Measurements from ENCODE around the gene SUSD3. TPM values are rescaled to one million over a fixed set of nuclear protein-coding genes. Genes with fewer than 3 reads are reported as not detected.

SUSD3 gene
- total and polyA plus RNA-seq, 4 donors = 2.6 to 10.3 (median 4.4) TPM

DNA sequence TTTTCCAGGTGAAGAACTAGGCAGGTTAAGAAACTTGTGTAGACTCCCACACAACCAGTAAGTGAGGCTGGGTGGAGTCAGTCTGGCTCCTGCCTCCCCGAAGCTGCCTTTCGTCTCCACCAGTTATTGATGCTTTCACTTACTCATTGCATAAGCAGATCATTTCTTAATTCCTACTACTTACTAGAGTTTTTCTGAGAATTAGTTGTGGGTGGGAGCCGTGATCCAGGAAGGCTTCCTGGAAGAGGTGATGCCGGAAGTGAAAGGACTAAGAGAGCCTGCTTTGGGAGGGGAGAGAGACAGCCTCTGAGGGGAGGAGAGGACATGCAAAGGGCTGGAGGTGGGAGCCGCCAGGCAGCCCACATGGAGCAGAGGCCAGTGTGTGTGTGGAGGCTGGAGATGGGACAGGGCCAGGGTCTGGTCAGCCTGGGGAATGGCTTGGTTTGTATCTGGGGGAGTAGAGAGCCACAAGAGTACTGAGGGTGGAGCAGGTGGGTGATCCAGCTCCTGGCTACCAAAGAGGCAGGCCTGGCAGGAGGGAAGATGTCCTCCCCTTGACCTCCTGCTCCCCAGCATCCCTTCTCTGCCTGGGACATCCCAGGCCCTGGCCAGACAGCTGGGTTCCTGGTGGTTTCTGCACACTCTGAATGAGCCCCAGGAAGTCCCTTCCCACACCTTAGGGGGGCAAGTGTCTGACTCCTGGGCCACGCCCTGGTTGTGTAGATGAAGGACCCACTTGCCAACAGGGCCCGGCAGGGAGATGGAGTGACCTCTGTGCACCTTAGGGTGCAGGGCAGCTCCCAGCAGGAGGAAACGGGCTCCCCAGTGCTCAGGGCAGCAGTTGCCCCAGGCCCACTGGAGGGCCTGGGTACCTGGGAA is 25.3 kb downstream of the SUSD3 start:
- no peaks in the 10 kb centered on the region for H3K4me1 ChIP-seq (ENCODE audit: control insufficient read depth in 1 of 2, insufficient read depth in 2 of 2, low read length in 2 of 2)
- DNase-seq = peak; percentile 32 to 49
- no peaks in the 10 kb centered on the region for H3K36me3 ChIP-seq (ENCODE audit: control insufficient read depth in 1 of 2, insufficient read depth in 2 of 2, low read length in 1 of 2)
- H3K9me3 ChIP-seq (ENCODE audit: control insufficient read depth, low read length) = no peaks in the 10 kb centered on the region
- no peak overlapping the region for H3K27ac ChIP-seq (ENCODE audit: low read depth in 1 of 2, low read length in 2 of 2)
- WGBS, 2 donors = 92% methylated on average over 8 of the region's 8 CpGs
- no peaks in the 10 kb centered on the region for H3K27me3 ChIP-seq (ENCODE audit: control insufficient read depth in 1 of 2, insufficient read depth in 2 of 2, low read length in 1 of 2)
- H3K4me3 ChIP-seq (ENCODE audit: low read length in 2 of 2) = no peak overlapping the region
- ATAC-seq (ENCODE audit: low FRiP score) = no peak
- intact Hi-C loops (cut with DNase I) = no loop called here

DNA sequence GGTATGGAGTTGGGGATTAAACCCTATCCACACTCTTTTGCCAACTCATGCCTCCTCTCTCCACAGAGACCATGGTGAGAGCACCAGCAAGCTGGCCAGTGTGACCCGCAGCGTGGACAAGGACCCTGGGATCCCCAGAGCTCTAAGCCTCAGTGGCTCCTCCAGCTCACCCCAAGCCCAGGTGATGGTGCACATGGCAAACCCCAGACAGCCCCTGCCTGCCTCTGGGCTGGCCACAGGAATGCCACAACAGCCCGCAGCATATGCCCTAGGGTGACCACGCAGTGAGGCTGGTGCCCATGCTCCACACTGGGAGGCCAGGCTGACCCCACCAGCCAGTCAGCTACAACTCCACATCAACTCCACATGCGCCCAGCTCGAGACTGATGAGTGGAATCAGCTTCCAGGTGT is 26.0 kb downstream of the SUSD3 start:
- H3K4me1 ChIP-seq (ENCODE audit: control insufficient read depth in 1 of 2, insufficient read depth in 2 of 2, low read length in 2 of 2) = no peaks in the 10 kb centered on the region
- no peak overlapping the region for H3K27ac ChIP-seq (ENCODE audit: low read depth in 1 of 2, low read length in 2 of 2)
- H3K36me3 ChIP-seq (ENCODE audit: control insufficient read depth in 1 of 2, insufficient read depth in 2 of 2, low read length in 1 of 2) = no peaks in the 10 kb centered on the region
- 93 to 98% methylated on average over 5 to 6 of the region's 6 CpGs for WGBS, 2 donors
- DNase-seq (peak; percentile 35 to 42), ATAC-seq (ENCODE audit: low FRiP score) (no peak)
- no peaks in the 10 kb centered on the region for H3K27me3 ChIP-seq (ENCODE audit: control insufficient read depth in 1 of 2, insufficient read depth in 2 of 2, low read length in 1 of 2)
- H3K9me3 ChIP-seq (ENCODE audit: control insufficient read depth, low read length) = no peaks in the 10 kb centered on the region
- intact Hi-C loops (cut with DNase I) = no loop called here
- H3K4me3 ChIP-seq (ENCODE audit: low read length in 2 of 2) = no peak overlapping the region

DNA sequence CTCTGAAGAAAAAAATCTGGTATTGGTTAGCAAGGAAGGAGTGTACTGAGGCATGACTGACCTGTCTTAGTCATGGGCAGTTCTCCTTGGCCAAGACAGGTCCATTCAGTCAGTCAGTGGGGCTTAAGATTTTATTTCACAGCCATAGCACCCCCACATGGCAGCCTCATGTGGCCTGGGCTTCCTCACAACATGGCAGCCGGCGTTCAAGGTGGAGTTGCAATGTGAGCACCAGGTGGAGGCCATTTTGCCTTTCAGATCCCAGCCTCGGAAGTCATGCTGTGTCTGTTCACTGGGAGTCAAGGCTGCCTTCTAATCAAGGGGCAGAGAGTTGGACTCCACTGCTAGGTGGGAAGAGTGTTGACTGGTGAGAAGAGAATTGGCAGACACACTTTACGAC is 27.2 kb downstream of the SUSD3 start:
- Histone ChIP-seq H3K9me3 (ENCODE audit: control insufficient read depth, low read length) (no peaks in the 10 kb centered on the region), H3K36me3 (ENCODE audit: control insufficient read depth in 1 of 2, insufficient read depth in 2 of 2, low read length in 1 of 2) (no peaks in the 10 kb centered on the region), H3K27me3 (ENCODE audit: control insufficient read depth in 1 of 2, insufficient read depth in 2 of 2, low read length in 1 of 2) (no peaks in the 10 kb centered on the region), H3K4me3 (ENCODE audit: low read length in 2 of 2) (no peak overlapping the region), H3K27ac (ENCODE audit: low read depth in 1 of 2, low read length in 2 of 2) (no peak overlapping the region), H3K4me1 (ENCODE audit: control insufficient read depth in 1 of 2, insufficient read depth in 2 of 2, low read length in 2 of 2) (no peaks in the 10 kb centered on the region)
- ATAC-seq (ENCODE audit: low FRiP score) = no peak
- intact Hi-C loops (cut with DNase I) = no loop called here
- peak; percentile 26 to 51 for DNase-seq
- WGBS, 2 donors = 89 to 98% methylated on average over 4 of the region's 4 CpGs

DNA sequence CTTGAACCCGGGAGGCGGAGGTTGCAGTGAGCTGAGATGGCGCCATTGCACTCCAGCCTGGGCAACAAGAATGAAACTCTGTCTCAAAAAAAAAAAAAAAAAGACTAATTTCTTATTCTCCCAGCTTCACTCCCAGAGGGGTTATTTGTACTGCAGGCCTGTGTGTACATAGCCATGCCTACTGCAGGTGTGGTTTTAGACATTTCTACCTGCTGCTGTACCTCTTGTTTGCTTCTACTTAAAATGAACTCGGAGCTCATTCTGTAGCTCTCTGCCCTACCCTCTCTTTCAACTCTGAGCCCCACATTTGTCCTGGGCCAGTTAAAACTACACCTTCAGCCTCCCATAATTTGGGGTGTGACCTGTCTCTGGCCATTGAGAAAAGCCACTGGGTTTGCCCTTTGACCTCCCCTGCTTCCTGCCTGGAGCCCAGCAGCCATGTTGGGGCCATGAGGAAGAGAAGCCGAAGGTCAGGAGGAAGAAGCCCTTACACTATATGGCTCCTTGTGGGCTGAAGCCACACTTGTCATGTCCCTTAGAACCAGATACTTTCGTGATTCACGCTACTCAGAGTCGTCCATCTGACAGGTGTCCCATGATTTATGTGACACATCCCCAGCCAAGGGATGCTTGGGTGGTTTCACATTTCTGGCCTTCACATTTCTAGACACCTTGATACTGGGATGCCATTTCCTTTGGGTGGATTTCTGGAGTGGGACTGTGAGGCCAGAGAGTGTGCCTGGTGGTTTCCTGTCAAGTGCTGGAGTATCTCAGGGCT is 28.1 kb downstream of the SUSD3 start:
- Histone ChIP-seq H3K4me1 (ENCODE audit: control insufficient read depth in 1 of 2, insufficient read depth in 2 of 2, low read length in 2 of 2) (no peaks in the 10 kb centered on the region), H3K4me3 (ENCODE audit: low read length in 2 of 2) (no peak overlapping the region), H3K27ac (ENCODE audit: low read depth in 1 of 2, low read length in 2 of 2) (no peak overlapping the region), H3K36me3 (ENCODE audit: control insufficient read depth in 1 of 2, insufficient read depth in 2 of 2, low read length in 1 of 2) (no peaks in the 10 kb centered on the region), H3K9me3 (ENCODE audit: control insufficient read depth, low read length) (peaks cover 2% of the 10 kb centered on the region), H3K27me3 (ENCODE audit: control insufficient read depth in 1 of 2, insufficient read depth in 2 of 2, low read length in 1 of 2) (no peaks in the 10 kb centered on the region)
- WGBS, 2 donors = 94 to 96% methylated on average over 8 of the region's 8 CpGs
- DNase-seq (peak; percentile 9 to 20), ATAC-seq (ENCODE audit: low FRiP score) (no peak)
- intact Hi-C loops (cut with DNase I) = no loop called here

DNA sequence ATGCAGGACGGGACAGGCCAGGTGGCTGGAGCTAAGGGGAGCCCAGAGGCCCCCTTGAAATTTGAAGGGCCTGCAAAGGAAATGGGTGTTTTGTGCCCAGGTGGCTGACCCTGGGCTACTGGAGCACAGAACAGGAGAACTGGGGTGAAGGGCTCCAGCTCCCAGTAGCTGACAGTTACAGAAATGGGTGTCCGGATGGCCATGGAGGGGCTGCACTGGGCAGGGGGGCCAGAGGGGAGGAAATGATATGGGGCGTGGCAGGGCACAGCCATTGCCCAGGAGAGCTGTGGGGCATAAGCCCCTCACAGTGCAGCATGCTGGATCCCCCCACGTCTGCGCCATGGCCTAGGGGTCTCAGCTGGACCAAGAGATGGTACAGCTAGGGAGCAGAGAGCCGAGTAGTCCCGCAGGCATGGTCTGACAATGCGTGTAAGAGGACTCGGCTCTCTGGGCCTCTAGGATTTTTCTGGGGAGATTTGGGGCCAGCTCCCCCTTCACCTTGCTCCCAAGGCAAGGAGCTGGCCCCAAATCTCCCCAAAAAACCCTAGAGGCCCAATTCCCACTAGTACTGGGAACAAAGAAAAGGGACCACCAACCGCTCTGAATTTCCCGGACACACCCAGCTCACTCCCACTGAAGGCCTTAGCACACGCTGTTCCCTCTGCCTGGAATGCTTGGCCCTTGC is 29.6 kb downstream of the SUSD3 start:
- Histone ChIP-seq H3K27ac (ENCODE audit: low read depth in 1 of 2, low read length in 2 of 2) (no peak overlapping the region), H3K36me3 (ENCODE audit: control insufficient read depth in 1 of 2, insufficient read depth in 2 of 2, low read length in 1 of 2) (no peaks in the 10 kb centered on the region), H3K4me3 (ENCODE audit: low read length in 2 of 2) (no peak overlapping the region), H3K27me3 (ENCODE audit: control insufficient read depth in 1 of 2, insufficient read depth in 2 of 2, low read length in 1 of 2) (no peaks in the 10 kb centered on the region), H3K9me3 (ENCODE audit: control insufficient read depth, low read length) (peaks cover 2% of the 10 kb centered on the region), H3K4me1 (ENCODE audit: control insufficient read depth in 1 of 2, insufficient read depth in 2 of 2, low read length in 2 of 2) (no peaks in the 10 kb centered on the region)
- 96% methylated on average over 12 of the region's 12 CpGs for WGBS, 2 donors
- DNase-seq (peak; percentile 30 to 44), ATAC-seq (ENCODE audit: low FRiP score) (no peak)
- intact Hi-C loops (cut with DNase I) = no loop called here

DNA sequence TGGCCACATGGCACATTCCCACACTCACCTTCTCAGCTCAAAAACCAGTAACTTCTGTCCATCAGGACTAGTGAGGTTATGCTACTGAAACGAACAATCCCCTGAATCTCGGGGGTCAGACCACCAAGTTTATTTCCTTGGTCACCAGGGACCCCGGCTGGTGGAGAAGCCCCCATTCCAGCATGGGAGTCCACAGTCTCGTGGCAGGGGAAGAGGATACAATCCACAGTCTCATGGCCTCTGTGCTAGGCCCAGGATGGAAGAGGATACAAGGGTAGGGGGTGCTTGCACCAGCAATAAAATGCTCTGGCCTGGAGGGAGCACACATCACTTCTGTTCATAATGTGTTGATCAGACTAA is 30.1 kb downstream of the SUSD3 start:
- H3K4me3 ChIP-seq (ENCODE audit: low read length in 2 of 2) = no peak overlapping the region
- ATAC-seq (ENCODE audit: low FRiP score) = no peak
- H3K27ac ChIP-seq (ENCODE audit: low read depth in 1 of 2, low read length in 2 of 2) = no peak overlapping the region
- no peaks in the 10 kb centered on the region for H3K36me3 ChIP-seq (ENCODE audit: control insufficient read depth in 1 of 2, insufficient read depth in 2 of 2, low read length in 1 of 2)
- peak in 1 of 2 donors; percentile 9 for DNase-seq
- peaks cover 2% of the 10 kb centered on the region for H3K9me3 ChIP-seq (ENCODE audit: control insufficient read depth, low read length)
- intact Hi-C loops (cut with DNase I) = no loop called here
- H3K4me1 ChIP-seq (ENCODE audit: control insufficient read depth in 1 of 2, insufficient read depth in 2 of 2, low read length in 2 of 2) = no peaks in the 10 kb centered on the region
- WGBS, 2 donors = 91 to 96% methylated on average over 4 of the region's 4 CpGs
- H3K27me3 ChIP-seq (ENCODE audit: control insufficient read depth in 1 of 2, insufficient read depth in 2 of 2, low read length in 1 of 2) = no peaks in the 10 kb centered on the region

DNA sequence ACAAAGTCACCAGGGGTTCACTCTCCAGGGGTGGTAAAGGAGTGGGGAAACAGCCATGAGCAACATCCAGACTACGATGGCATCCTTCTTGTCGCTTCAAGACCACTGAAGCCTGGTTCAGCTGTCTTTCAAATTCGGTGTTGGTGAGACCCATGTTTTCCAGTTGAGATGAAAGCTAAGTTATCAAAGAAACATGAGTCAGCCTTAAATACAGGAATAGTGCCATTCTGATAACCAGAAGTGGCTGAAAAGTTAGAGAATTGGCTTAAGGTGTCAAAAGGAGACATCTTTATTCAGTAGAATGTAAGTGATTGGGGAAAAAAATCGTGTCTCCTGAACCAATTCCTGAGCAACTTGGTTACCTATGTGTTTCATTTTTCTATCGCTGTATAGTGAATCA is 30.5 kb downstream of the SUSD3 start:
- Histone ChIP-seq H3K4me1 (ENCODE audit: control insufficient read depth in 1 of 2, insufficient read depth in 2 of 2, low read length in 2 of 2) (no peaks in the 10 kb centered on the region), H3K27me3 (ENCODE audit: control insufficient read depth in 1 of 2, insufficient read depth in 2 of 2, low read length in 1 of 2) (no peaks in the 10 kb centered on the region), H3K36me3 (ENCODE audit: control insufficient read depth in 1 of 2, insufficient read depth in 2 of 2, low read length in 1 of 2) (no peaks in the 10 kb centered on the region), H3K9me3 (ENCODE audit: control insufficient read depth, low read length) (peaks cover 2% of the 10 kb centered on the region), H3K4me3 (ENCODE audit: low read length in 2 of 2) (no peak overlapping the region), H3K27ac (ENCODE audit: low read depth in 1 of 2, low read length in 2 of 2) (no peak overlapping the region)
- no peak for DNase-seq
- intact Hi-C loops (cut with DNase I) = no loop called here
- 87 to 92% methylated on average over 5 of the region's 5 CpGs for WGBS, 2 donors
- no peak for ATAC-seq (ENCODE audit: low FRiP score)

DNA sequence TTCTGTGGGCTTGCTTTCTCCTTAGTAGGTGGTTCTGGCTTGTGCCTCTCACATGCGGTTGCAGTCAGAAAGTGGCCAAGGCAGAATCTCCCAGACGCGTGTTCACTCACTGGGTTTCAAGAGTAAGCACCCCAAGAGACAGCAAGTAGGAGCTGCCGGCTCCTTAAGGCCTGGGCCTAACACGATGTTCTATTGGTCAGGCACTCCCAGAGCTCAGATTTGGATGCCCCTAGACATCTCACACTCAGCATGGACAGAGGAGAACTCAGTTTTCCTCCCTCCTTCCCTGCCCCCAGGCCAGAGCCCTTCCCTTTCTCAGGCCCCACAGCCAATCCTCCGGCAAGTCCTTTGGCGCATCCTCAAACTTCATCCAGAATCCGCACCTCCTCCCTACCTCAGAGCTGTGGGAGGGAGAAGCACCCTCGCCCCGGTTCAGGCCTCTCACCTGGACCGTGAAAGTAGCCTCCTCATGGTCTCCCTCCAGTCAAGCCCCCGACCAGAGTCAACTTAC is 31.0 kb downstream of the SUSD3 start:
- H3K4me1 ChIP-seq (ENCODE audit: control insufficient read depth in 1 of 2, insufficient read depth in 2 of 2, low read length in 2 of 2) = no peaks in the 10 kb centered on the region
- ATAC-seq (ENCODE audit: low FRiP score) (no peak), DNase-seq (peak; percentile 24 to 40)
- intact Hi-C loops (cut with DNase I) = no loop called here
- 90 to 93% methylated on average over 12 of the region's 12 CpGs for WGBS, 2 donors
- H3K27me3 ChIP-seq (ENCODE audit: control insufficient read depth in 1 of 2, insufficient read depth in 2 of 2, low read length in 1 of 2) = no peaks in the 10 kb centered on the region
- no peaks in the 10 kb centered on the region for H3K36me3 ChIP-seq (ENCODE audit: control insufficient read depth in 1 of 2, insufficient read depth in 2 of 2, low read length in 1 of 2)
- no peak overlapping the region for H3K27ac ChIP-seq (ENCODE audit: low read depth in 1 of 2, low read length in 2 of 2)
- peaks cover 2% of the 10 kb centered on the region for H3K9me3 ChIP-seq (ENCODE audit: control insufficient read depth, low read length)
- no peak overlapping the region for H3K4me3 ChIP-seq (ENCODE audit: low read length in 2 of 2)
